H1 (cell line): ENCODE measurements around the gene ATP1A1. TPM values are rescaled to one million over a fixed set of nuclear protein-coding genes. Genes with fewer than 3 reads are reported as not detected.

Experiments used
- CTCF ChIA-PET: fragments of 300-600 bp; sonication (Branson Sonifier 250); formaldehyde crosslinking; loops from one replicate; lab custom pipeline; 2021; ENCODE audit not compliant: partially characterized antibody; lab: Charles Lee
- POLR2A ChIA-PET: fragments of 300-600 bp; sonication (Branson Sonifier 250); formaldehyde crosslinking; loops from one replicate; lab custom pipeline; 2021; ENCODE audit warnings: inconsistent platforms; ENCODE audit not compliant: partially characterized antibody; lab: Charles Lee
- DNase-seq, 2 experiments: peaks; one replicate each; pipeline versions ENCODE4 v3.0.0 to v3.0.0-alpha.2; 2010 to 2022; ENCODE audit warnings: low spot score in 2 of 2, low read depth in 1 of 2, mixed read lengths in 1 of 2
- FAIRE-seq: peaks from 2 replicates; lab custom pipeline; 2011; peaks lifted over from hg19 to GRCh38; lab: Jason Lieb, UNC
- H2AFZ ChIP-seq: 2 replicates; pipeline ENCODE4 v1.8.1; 2012; ENCODE audit warnings: low read length, inconsistent platforms
- H2AK5ac ChIP-seq: 2 replicates; pipeline ENCODE4 v1.6.1; 2013; ENCODE audit warnings: low read depth, low read length
- H2BK120ac ChIP-seq: replicated peaks from 2 replicates; pipeline ENCODE3; 2013; ENCODE audit warnings: low read depth, low read length, inconsistent platforms
- H2BK12ac ChIP-seq: 2 replicates; pipeline ENCODE4 v1.6.1; 2013; ENCODE audit warnings: low read depth, low read length
- H2BK15ac ChIP-seq: 2 replicates; pipeline ENCODE4 v1.6.1; 2013; ENCODE audit warnings: low read length
- H2BK20ac ChIP-seq: 2 replicates; pipeline ENCODE4 v1.6.1; 2013; ENCODE audit warnings: low read length
- H2BK5ac ChIP-seq: 2 replicates; pipeline ENCODE4 v1.6.1; 2013; ENCODE audit warnings: low read depth, low read length
- H3K14ac ChIP-seq: 2 replicates; pipeline ENCODE4 v1.6.1; 2013; ENCODE audit warnings: inconsistent platforms; ENCODE audit not compliant: insufficient read length
- H3K18ac ChIP-seq: 2 replicates; pipeline ENCODE4 v1.6.1; 2013; ENCODE audit warnings: low read length; ENCODE audit errors: extremely low read depth
- H3K23ac ChIP-seq: 2 replicates; pipeline ENCODE4 v1.6.1; 2013; ENCODE audit warnings: inconsistent platforms; ENCODE audit not compliant: insufficient read length
- H3K23me2 ChIP-seq: 2 replicates; pipeline ENCODE4 v1.6.1; 2013; ENCODE audit warnings: low read depth, low read length
- H3K27ac ChIP-seq: 2 replicates; pipeline ENCODE4 v1.6.1; 2011; ENCODE audit warnings: low read depth, low read length, inconsistent platforms
- H3K27me3 ChIP-seq, 4 experiments: replicated peaks in 1 of 4; 1 replicate in 1 of 4; 2 replicates in 3 of 4; pipeline versions ENCODE4 v1.6.1 to v1.8.1; 2011 to 2013; ENCODE audit warnings: low read length in 3 of 4, mild to moderate bottlenecking in 3 of 4, inconsistent platforms in 2 of 4, mixed read lengths in 2 of 4, moderate library complexity in 1 of 4; ENCODE audit not compliant: control insufficient read depth in 3 of 4, insufficient read depth in 3 of 4; ENCODE audit errors: extremely low read depth in 1 of 4
- H3K36me3 ChIP-seq, 4 experiments: 2 replicates each; pipeline versions ENCODE4 v1.6.1 to v1.8.1; 2011 to 2013; ENCODE audit warnings: mild to moderate bottlenecking in 4 of 4, low read length in 3 of 4, moderate library complexity in 2 of 4, control low read depth in 1 of 4, inconsistent platforms in 1 of 4; ENCODE audit not compliant: insufficient read depth in 4 of 4, control insufficient read depth in 2 of 4
- H3K4ac ChIP-seq: replicated peaks from 2 replicates; pipeline ENCODE3; 2013; ENCODE audit warnings: low read length, low read depth, mixed read lengths, inconsistent platforms; ENCODE audit not compliant: insufficient read length
- H3K4me1 ChIP-seq, 4 experiments: replicated peaks in 1 of 4; 1 replicate in 1 of 4; 2 replicates in 3 of 4; pipeline versions ENCODE4 v1.6.1 to v1.8.1; 2011 to 2013; ENCODE audit warnings: low read length in 3 of 4, inconsistent platforms in 2 of 4, mixed read lengths in 1 of 4; ENCODE audit not compliant: insufficient read depth in 4 of 4, control insufficient read depth in 3 of 4
- H3K4me2 ChIP-seq, 2 experiments: 2 replicates each; pipeline versions ENCODE4 v1.6.1 to v1.8.1; 2011 to 2013; ENCODE audit warnings: low read depth in 2 of 2, low read length in 2 of 2, control low read depth in 1 of 2, inconsistent platforms in 1 of 2, mild to moderate bottlenecking in 1 of 2; ENCODE audit not compliant: insufficient read depth in 1 of 2
- H3K4me3 ChIP-seq, 4 experiments: fragments of 200-600, 300-600 bp in 1 of 4; sonication (generic), shearing (Covaris generic), sonication (Bioruptor Twin) in 1 of 4; 2 replicates each; pipeline versions ENCODE4 v1.5.1 to v1.8.1; 2011 to 2016; ENCODE audit warnings: low read length in 4 of 4, low read depth in 3 of 4, control low read depth in 2 of 4, inconsistent platforms in 2 of 4, mild to moderate bottlenecking in 2 of 4, mixed read lengths in 1 of 4, moderate library complexity in 1 of 4; ENCODE audit not compliant: insufficient read depth in 2 of 4; ENCODE audit errors: extremely low read depth in 1 of 4
- H3K56ac ChIP-seq: replicated peaks from 2 replicates; pipeline ENCODE3; 2013; ENCODE audit warnings: low read depth, mild to moderate bottlenecking, mixed read lengths, low read length, inconsistent platforms; ENCODE audit not compliant: insufficient read length
- H3K79me1 ChIP-seq: 2 replicates; pipeline ENCODE4 v1.6.1; 2013; ENCODE audit warnings: low read depth, low read length, control low read depth
- H3K79me2 ChIP-seq, 2 experiments: 2 replicates each; pipeline versions ENCODE4 v1.6.1 to v1.8.1; 2012 to 2013; ENCODE audit warnings: low read length in 2 of 2, mild to moderate bottlenecking in 2 of 2, inconsistent platforms in 1 of 2; ENCODE audit not compliant: insufficient read depth in 2 of 2, control insufficient read depth in 1 of 2
- H3K9ac ChIP-seq, 4 experiments: replicated peaks in 1 of 4; 1 replicate in 1 of 4; 2 replicates in 3 of 4; pipeline versions ENCODE4 v1.6.1 to v1.8.1; 2011 to 2013; ENCODE audit warnings: low read depth in 3 of 4, low read length in 3 of 4, control low read depth in 2 of 4, mild to moderate bottlenecking in 2 of 4, moderate library complexity in 2 of 4, inconsistent platforms in 1 of 4; ENCODE audit errors: extremely low read depth in 1 of 4
- H3K9me3 ChIP-seq, 2 experiments: 2 replicates each; pipeline versions ENCODE4 v1.6.1 to v1.8.1; 2012 to 2013; ENCODE audit warnings: mild to moderate bottlenecking in 2 of 2, moderate library complexity in 2 of 2, control low read depth in 1 of 2, inconsistent platforms in 1 of 2, low read depth in 1 of 2, low read length in 1 of 2, mixed read lengths in 1 of 2; ENCODE audit not compliant: insufficient read depth in 2 of 2
- H4K20me1 ChIP-seq, 2 experiments: replicated peaks in 1 of 2; 2 replicates each; pipeline versions ENCODE3 to v1.8.1; 2011 to 2013; ENCODE audit warnings: inconsistent platforms in 2 of 2, low read length in 2 of 2, mild to moderate bottlenecking in 1 of 2; ENCODE audit not compliant: insufficient read depth in 2 of 2, control insufficient read depth in 1 of 2
- H4K5ac ChIP-seq: 2 replicates; pipeline ENCODE4 v1.6.1; 2013; ENCODE audit warnings: low read length, low read depth, mixed read lengths, inconsistent platforms; ENCODE audit not compliant: insufficient read length
- H4K8ac ChIP-seq: 2 replicates; pipeline ENCODE4 v1.8.0; 2013; ENCODE audit warnings: mild to moderate bottlenecking, moderate library complexity, low read length, inconsistent platforms; ENCODE audit not compliant: insufficient read depth; ENCODE audit errors: extremely low read depth
- H4K91ac ChIP-seq: replicated peaks from 2 replicates; pipeline ENCODE3; 2013; ENCODE audit warnings: low read length, mixed read lengths, inconsistent platforms; ENCODE audit not compliant: insufficient read length
- CBX5 ChIP-seq: fragments of 300-800, 300-1000 bp; sonication (generic); IDR thresholded peaks from 2 replicates; pipeline ENCODE4 v1.7.1; 2016; ENCODE audit warnings: antibody characterized with exemption, low read length, low read depth
- CBX8 ChIP-seq: fragments of 300-800, 300-1000 bp; sonication (generic); IDR thresholded peaks from 2 replicates; pipeline ENCODE4 v1.7.1; 2016; ENCODE audit warnings: low read depth, low read length, borderline replicate concordance
- CTBP2 ChIP-seq: IDR thresholded peaks from 2 replicates; pipeline ENCODE4 v1.7.0; 2011; ENCODE audit warnings: borderline replicate concordance, mild to moderate bottlenecking, moderate library complexity, mixed read lengths, low read length; ENCODE audit not compliant: insufficient read depth, insufficient read length
- KDM4A ChIP-seq: IDR thresholded peaks from one replicate; pipeline ENCODE4 v1.7.1; 2012; ENCODE audit warnings: low read depth, mild to moderate bottlenecking, moderate library complexity, low read length, inconsistent platforms; ENCODE audit not compliant: severe bottlenecking
- MAFK ChIP-seq: IDR thresholded peaks from 2 replicates; pipeline ENCODE4 v1.6.1; 2012; ENCODE audit warnings: low read depth, mild to moderate bottlenecking, improper control_type of control experiment, low read length
- PHF8 ChIP-seq: fragments of 200-600 bp; sonication (generic); conservative IDR thresholded peaks from 2 replicates; pipeline ENCODE4 v1.7.1; 2012; ENCODE audit warnings: low read depth, mild to moderate bottlenecking, inconsistent platforms, low read length, moderate library complexity
- RBBP5 ChIP-seq: IDR thresholded peaks from 2 replicates; pipeline ENCODE4 v1.7.1; 2012; ENCODE audit warnings: low read depth, mild to moderate bottlenecking, inconsistent platforms, low read length, moderate library complexity, borderline replicate concordance
- SIN3A ChIP-seq, 2 experiments: IDR thresholded peaks in 1 of 2; conservative IDR thresholded peaks in 1 of 2; 2 replicates each; pipeline ENCODE4 v1.6.1; 2011 to 2012; ENCODE audit warnings: low read length in 2 of 2, improper control_type of control experiment in 1 of 2, low read depth in 1 of 2, mild to moderate bottlenecking in 1 of 2
- SIRT6 ChIP-seq: IDR thresholded peaks from one replicate; pipeline ENCODE4 v1.7.1; 2012; ENCODE audit warnings: low read length, inconsistent platforms
- TAF7 ChIP-seq: optimal IDR thresholded peaks from 2 replicates; pipeline ENCODE3; 2011; ENCODE audit warnings: low read depth, mild to moderate bottlenecking, inconsistent platforms, low read length, moderate library complexity, borderline replicate concordance
- TBP ChIP-seq: IDR thresholded peaks from 2 replicates; pipeline ENCODE4 v1.6.1; 2011; ENCODE audit warnings: low read depth, low read length, improper control_type of control experiment
- WGBS, 2 experiments: shearing (Covaris generic) in 1 of 2; methylation state at CpG; one replicate each; pipeline versions ENCODE4 v1.1.6 to v1.1.7; 2013 to 2015; ENCODE audit warnings: low lambda C conversion rate in 2 of 2, mixed read lengths in 2 of 2, inconsistent platforms in 1 of 2, low coverage in 1 of 2, missing lambda C conversion rate in 1 of 2; ENCODE audit not compliant: insufficient replicate concordance in 2 of 2, insufficient coverage in 1 of 2, insufficient read length in 1 of 2; ENCODE audit errors: extremely low coverage in 1 of 2, missing lambda C conversion rate in 1 of 2; 5-methylcytosine and 5-hydroxymethylcytosine counted together
- polyA plus RNA-seq, 7 experiments: library from polyadenylated mRNA; depleted of rRNA in 3 of 7; stranded (reverse) in 5 of 7; unstranded in 2 of 7; fragments of >200 nt in 5 of 7; fragments of 200-250 nt in 2 of 7; gene quantifications; 1 replicate in 5 of 7; 2 replicates in 1 of 7; 4 replicates in 1 of 7; pipeline versions ENCODE4 v1.2.1 to v1.2.3, GENCODE V29; 2011 to 2013; ENCODE audit warnings: missing spikeins in 2 of 7, mixed read lengths in 2 of 7
- total RNA-seq: library from RNA; stranded (reverse); fragmentation: NEBNext Ultra II Directional; extraction: Animal tissue kit (Norgen Biotek cat#: 25700); gene quantifications from 2 replicates; pipeline ENCODE4 v1.2.1, GENCODE V29; 2021

Gene ATP1A1
- total and polyA plus RNA-seq, 2 of the 8 experiments (the other 6 are each of a cell fraction or from before 2014, with no cell fraction given): 222 to 325 TPM

- ChIA-PET POLR2A (no interaction called here), CTCF (interaction anchor here (0.7 to 1.4 kb wide), 4 partner anchors 13 to 66 kb away, joined by 4 to 5 read pairs (median 4); no protein-coding TSS in a partner anchor)
- H3K27me3 ChIP-seq: no peaks in the 10 kb centered on the region
- H4K8ac ChIP-seq: no peak overlapping the region; the same call in 1 of the 2 replicates
- H4K20me1 ChIP-seq: peaks cover 0 to 1% of the 10 kb centered on the region in 2 experiments
- no peaks in the 10 kb centered on the region for H3K79me2 ChIP-seq
- peaks cover 0 to 3% (median 0%) of the 10 kb centered on the region in 4 experiments; a peak in 1 of 7 replicates for H3K4me1 ChIP-seq
- H2BK12ac ChIP-seq: no peak overlapping the region
- H3K79me1 ChIP-seq: no peaks in the 10 kb centered on the region
- no peak overlapping the region for H4K91ac ChIP-seq
- H3K23ac ChIP-seq: no peak overlapping the region
- H3K9me3 ChIP-seq: no peaks in the 10 kb centered on the region
- no peak overlapping the region for H3K4me3 ChIP-seq
- DNase-seq (no peak), FAIRE-seq (no peak)
- H3K27ac ChIP-seq: no peak overlapping the region
- H3K4ac ChIP-seq: no peak overlapping the region
- no peak overlapping the region for H3K9ac ChIP-seq
- H2BK120ac ChIP-seq: no peak overlapping the region
- no peak overlapping the region for H3K18ac ChIP-seq
- H2BK5ac ChIP-seq: no peak overlapping the region
- H2AFZ ChIP-seq: no peak overlapping the region
- H3K36me3 ChIP-seq: no peaks in the 10 kb centered on the region
- no peak overlapping the region for H2BK20ac ChIP-seq
- peak overlapping the region; percentile 36; the same call in 1 of the 2 replicates for H2BK15ac ChIP-seq
- WGBS, 2 experiments: 83% methylated on average over 12 of the region's 13 CpGs; no CpG with 5 or more reads in 1 of the 2 experiments
- no peaks in the 10 kb centered on the region for H3K23me2 ChIP-seq
- H4K5ac ChIP-seq: no peak overlapping the region
- H3K56ac ChIP-seq: no peak overlapping the region
- H3K4me2 ChIP-seq: no peak overlapping the region
- no peak overlapping the region for H2AK5ac ChIP-seq
- H3K14ac ChIP-seq: no peak overlapping the region
- no peak for TF ChIP-seq SIRT6
- no peak for TF ChIP-seq MAFK
- TF ChIP-seq TAF7: no peak
- TF ChIP-seq PHF8: no peak
- TF ChIP-seq SIN3A (conservative IDR thresholded peaks at IDR 0.05 in 1 of 2, IDR thresholded peaks at IDR 0.05 in 1 of 2; ENCODE audit: low read depth in 1 of 2, low read length in 2 of 2): no peak
- TF ChIP-seq CBX8: no peak
- TF ChIP-seq CTBP2: no peak
- TF ChIP-seq CBX5: no peak
- no peak for TF ChIP-seq RBBP5
- no peak for TF ChIP-seq KDM4A
- TF ChIP-seq TBP: no peak
These were observed 60.5 kb downstream of the ATP1A1 start for GRCh38 chr1:116433275-116434257.
